Heart right ventricle (tissue), 16 donors: ENCODE results near the gene ARRB1. TPM values are rescaled to one million over a fixed set of nuclear protein-coding genes. Genes with fewer than 3 reads are reported as not detected.
A peak's percentile ranks its signal among the peaks of the same experiment; 100 is the strongest.

Source experiments
- ATAC-seq, 8 donors: fragments of 200-7000 bp; cut with Tn5 transposase; one replicate each; pipeline ENCODE4 v1.9.1; 2020; ENCODE audit warnings: mild to moderate bottlenecking in 8 of 8, moderate library complexity in 8 of 8, moderate number of reproducible peaks in 1 of 8
- DNase-seq, 2 donors: peaks; one replicate each; pipeline ENCODE4 v3.0.0-alpha.2; 2020
- H3K27ac ChIP-seq, 10 donors: fragments of 200-600 bp; sonication (generic) in 2 of 10; one replicate each; pipeline versions ENCODE4 v1.5.0 to v1.8.0; 2020 to 2022; ENCODE audit warnings: mild to moderate bottlenecking in 3 of 10
- H3K27me3 ChIP-seq, 7 donors: fragments of 200-600 bp; one replicate each; pipeline ENCODE4 v1.8.0; 2021 to 2022; ENCODE audit warnings: mild to moderate bottlenecking in 2 of 7
- H3K36me3 ChIP-seq, 9 donors: fragments of 200-600 bp; sonication (generic) in 1 of 9; one replicate each; pipeline versions ENCODE4 v1.5.0 to v1.8.0; 2020 to 2022; ENCODE audit warnings: mild to moderate bottlenecking in 2 of 9
- H3K4me1 ChIP-seq, 9 donors: fragments of 200-600 bp; sonication (generic) in 1 of 9; one replicate each; pipeline versions ENCODE4 v1.5.0 to v1.8.0; 2020 to 2022; ENCODE audit warnings: mild to moderate bottlenecking in 4 of 9
- H3K4me3 ChIP-seq, 10 donors: fragments of 200-600 bp; sonication (generic) in 2 of 10; one replicate each; pipeline versions ENCODE4 v1.5.0 to v1.8.0; 2020 to 2022; ENCODE audit warnings: mild to moderate bottlenecking in 7 of 10, moderate library complexity in 2 of 10
- H3K9me3 ChIP-seq, 11 donors: fragments of 200-600 bp in 10 of 11; sonication (generic) in 2 of 11; one replicate each; pipeline versions ENCODE4 v1.5.0 to v1.8.0; 2013 to 2022; ENCODE audit warnings: mild to moderate bottlenecking in 2 of 11, control low read depth in 1 of 11, moderate library complexity in 1 of 11
- WGBS, 2 donors: extraction: QIAGEN DNeasy Blood & Tissue Kit; methylation state at CpG; one replicate each; pipeline ENCODE4 v1.1.7; 2013; ENCODE audit warnings: inconsistent platforms in 1 of 2; 5-methylcytosine and 5-hydroxymethylcytosine counted together
- intact Hi-C, 10 donors: fragments of 100-400 bp; cut with DNase I; formaldehyde crosslinking; loops; one replicate each; pipeline versions ENCODE4 v1.11.1 to v1.14.2; 2022
- polyA plus RNA-seq, 2 donors: library from polyadenylated mRNA; stranded (reverse); fragments of 200-250 nt; gene quantifications; one replicate each; pipeline ENCODE4 v1.2.3, GENCODE V29; 2013
- total RNA-seq, 10 donors: library from RNA; stranded (reverse); fragmentation: NEBNext Ultra II Directional in 3 of 10; extraction: Animal tissue kit (Norgen Biotek cat#: 25700) in 3 of 10; gene quantifications; one replicate each; pipeline versions ENCODE4 v1.2.1 to v1.2.4, GENCODE V29; 2021 to 2023
- TF ChIP-seq, protein P1 (sequence below), 9 donors: fragments of 200-600 bp; sonication (generic) in 2 of 9; IDR thresholded peaks; one replicate each; pipeline versions ENCODE4 v1.5.0 to v1.8.0; 2021 to 2022; ENCODE audit warnings: antibody characterized with exemption in 9 of 9, mild to moderate bottlenecking in 5 of 9, moderate library complexity in 1 of 9
- donor health status: Arrhythmogenic right ventricular cardiomyopathy.
- donor health status: ischemic (EF 13 %, LVEDD 7.1; RV severe dilation, severe dysfunction).
- donor health status: healthy with polysubstance abuse.
- donor health status: DM: no; HTN: yes; CAD: no.
- donor health status: DM: no; HTN: no; CAD: no.
- donor health status: ischemic (EF 25% LVEDD 6.9; RV normal size, moderate dysfunction).
- donor health status: ischemic (EF 25% LVEDD 5.7; RV mildly dilated, moderate dysfunction).
- donor health status: healthy.
- donor health status: DM: yes; HTN: yes; CAD: no.
- donor health status: Ischemic cardiomyopathy.
- donor health status: ischemic (EF 35%, LVEDD 5.7; RV mildly dilated, moderate dysfunction).
- donor health status: nonischemic (EF 11% LVEDD 7.7; RV severe dilation, severe dysfunction).
- donor health status: DM: yes; HTN: yes; CAD: no.
- donor health status: PGD.
- donor health status: ischemic (EF 29% LVEDD 5.4; RV normal size, mild dysfunction).
- donor health status: nonischemic (EF 23%, LVEDD 6.1; RV moderate dilation, normal function).

ARRB1 gene
- total and polyA plus RNA-seq, 12 donors = 8.1 to 33.9 (median 19.9) TPM

DNA sequence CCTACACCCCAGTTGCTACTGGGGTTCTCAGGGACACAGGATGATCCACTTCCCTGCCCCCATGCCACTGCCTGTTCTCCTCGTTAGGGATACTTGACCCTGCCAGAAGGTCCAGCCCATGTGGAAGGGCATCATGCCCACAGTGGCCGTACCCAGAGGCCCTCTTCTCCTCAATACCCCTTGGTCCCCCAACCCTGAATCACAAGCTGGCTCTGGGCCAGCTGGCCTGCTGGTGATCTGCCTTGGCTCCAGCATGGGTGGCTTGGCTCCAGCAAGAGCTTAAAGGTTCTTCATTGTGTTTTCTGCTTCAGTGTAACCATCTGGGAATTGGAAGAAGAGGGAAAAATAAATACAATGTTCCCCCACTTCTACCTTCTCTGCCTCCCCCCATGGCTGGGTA is 122.0 kb downstream of the ARRB1 start:
- intact Hi-C loops = no loop called here
- no peak for DNase-seq

DNA sequence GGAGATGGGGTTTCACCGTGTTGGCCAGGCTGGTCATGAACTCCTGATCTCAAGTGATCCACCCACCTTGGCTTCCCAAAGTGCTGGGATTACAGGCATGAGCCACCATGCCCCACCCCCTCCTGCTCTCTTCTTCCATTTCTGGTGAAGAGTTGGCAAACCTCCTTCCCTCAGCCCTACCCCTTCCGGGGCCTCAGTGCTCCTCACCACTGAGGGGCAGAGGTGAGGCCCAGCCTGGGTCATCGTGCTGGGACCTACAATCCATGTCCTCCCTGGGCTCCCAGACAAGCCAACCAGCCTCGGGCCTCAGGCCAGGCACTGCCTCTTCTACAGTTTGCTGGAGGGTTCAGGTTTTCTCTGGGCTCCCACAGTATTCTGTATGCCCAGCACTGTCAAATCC is 125.7 kb downstream of the ARRB1 start:
- Histone ChIP-seq H3K9me3 (no peaks in the 10 kb centered on the region), H3K4me1 (no peaks in the 10 kb centered on the region), H3K27me3 (peaks cover 0 to 11% (median 5%) of the 10 kb centered on the region in 7 donors), H3K27ac (no peak overlapping the region), H3K4me3 (no peak overlapping the region), H3K36me3 (no peaks in the 10 kb centered on the region)
- ATAC-seq (no peak), DNase-seq (no peak)
- intact Hi-C loops = no loop called here
- WGBS, 2 donors = 75 to 78% methylated on average over 4 of the region's 4 CpGs
- TF ChIP-seq, protein P1, sequence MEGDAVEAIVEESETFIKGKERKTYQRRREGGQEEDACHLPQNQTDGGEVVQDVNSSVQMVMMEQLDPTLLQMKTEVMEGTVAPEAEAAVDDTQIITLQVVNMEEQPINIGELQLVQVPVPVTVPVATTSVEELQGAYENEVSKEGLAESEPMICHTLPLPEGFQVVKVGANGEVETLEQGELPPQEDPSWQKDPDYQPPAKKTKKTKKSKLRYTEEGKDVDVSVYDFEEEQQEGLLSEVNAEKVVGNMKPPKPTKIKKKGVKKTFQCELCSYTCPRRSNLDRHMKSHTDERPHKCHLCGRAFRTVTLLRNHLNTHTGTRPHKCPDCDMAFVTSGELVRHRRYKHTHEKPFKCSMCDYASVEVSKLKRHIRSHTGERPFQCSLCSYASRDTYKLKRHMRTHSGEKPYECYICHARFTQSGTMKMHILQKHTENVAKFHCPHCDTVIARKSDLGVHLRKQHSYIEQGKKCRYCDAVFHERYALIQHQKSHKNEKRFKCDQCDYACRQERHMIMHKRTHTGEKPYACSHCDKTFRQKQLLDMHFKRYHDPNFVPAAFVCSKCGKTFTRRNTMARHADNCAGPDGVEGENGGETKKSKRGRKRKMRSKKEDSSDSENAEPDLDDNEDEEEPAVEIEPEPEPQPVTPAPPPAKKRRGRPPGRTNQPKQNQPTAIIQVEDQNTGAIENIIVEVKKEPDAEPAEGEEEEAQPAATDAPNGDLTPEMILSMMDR (IDR thresholded peaks at IDR 0.05) = no peak

More for the DNA sequence above, 122.0 kb downstream of the ARRB1 start:
- H3K9me3 ChIP-seq = no peaks in the 10 kb centered on the region
- no peaks in the 10 kb centered on the region for H3K4me1 ChIP-seq
- H3K27me3 ChIP-seq = peaks cover 0 to 11% (median 5%) of the 10 kb centered on the region in 7 donors
- no peak for ATAC-seq
- no peak overlapping the region for H3K27ac ChIP-seq
- WGBS, 2 donors = 73 to 79% methylated on average over 2 of the region's 2 CpGs
- no peaks in the 10 kb centered on the region for H3K36me3 ChIP-seq
- TF ChIP-seq, protein P1 (IDR thresholded peaks at IDR 0.05) = no peak
- no peak overlapping the region for H3K4me3 ChIP-seq

DNA sequence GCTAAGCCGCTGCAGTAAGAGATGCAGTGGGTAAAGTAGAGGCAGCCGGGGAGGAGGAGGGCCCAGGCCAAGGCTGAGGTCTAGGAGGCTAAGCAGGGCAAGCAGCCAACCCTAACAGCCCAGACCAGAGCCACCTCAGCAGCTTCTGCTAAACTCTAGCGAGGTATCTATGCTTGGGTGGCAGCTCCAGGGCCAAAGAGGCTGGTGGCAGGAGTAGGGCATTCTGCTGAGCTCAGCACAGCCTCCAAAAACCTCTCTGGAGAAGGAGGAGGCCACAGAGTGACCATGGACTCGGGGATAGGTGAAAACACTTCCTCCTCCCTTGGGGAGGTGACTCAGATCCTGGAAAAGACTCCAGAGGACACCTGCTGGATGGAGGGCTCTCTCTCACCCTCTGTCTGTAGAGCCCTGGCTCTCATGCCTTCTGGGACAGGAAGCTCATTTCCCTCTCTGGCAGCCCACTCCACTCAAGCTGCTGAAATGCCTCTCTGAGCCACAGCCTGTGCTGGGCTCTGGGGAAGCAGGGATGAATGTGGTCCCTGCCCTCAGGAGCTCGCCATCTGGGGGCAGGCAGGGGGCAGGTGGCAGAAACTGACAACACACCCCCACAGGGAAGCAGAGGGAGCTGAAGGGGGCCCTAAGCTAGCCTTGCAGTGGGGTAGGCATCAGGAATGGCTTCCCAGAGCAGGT is 127.4 kb downstream of the ARRB1 start:
- intact Hi-C loops = no loop called here
- Histone ChIP-seq H3K27ac (no peak overlapping the region), H3K4me3 (no peak overlapping the region), H3K27me3 (no peaks in the 10 kb centered on the region), H3K9me3 (no peaks in the 10 kb centered on the region), H3K36me3 (no peaks in the 10 kb centered on the region), H3K4me1 (no peaks in the 10 kb centered on the region)
- TF ChIP-seq, protein P1 (IDR thresholded peaks at IDR 0.05) = no peak
- ATAC-seq (peak in 1 of 8 donors; percentile 41), DNase-seq (no peak)
- 40 to 44% methylated on average over 5 of the region's 5 CpGs for WGBS, 2 donors

DNA sequence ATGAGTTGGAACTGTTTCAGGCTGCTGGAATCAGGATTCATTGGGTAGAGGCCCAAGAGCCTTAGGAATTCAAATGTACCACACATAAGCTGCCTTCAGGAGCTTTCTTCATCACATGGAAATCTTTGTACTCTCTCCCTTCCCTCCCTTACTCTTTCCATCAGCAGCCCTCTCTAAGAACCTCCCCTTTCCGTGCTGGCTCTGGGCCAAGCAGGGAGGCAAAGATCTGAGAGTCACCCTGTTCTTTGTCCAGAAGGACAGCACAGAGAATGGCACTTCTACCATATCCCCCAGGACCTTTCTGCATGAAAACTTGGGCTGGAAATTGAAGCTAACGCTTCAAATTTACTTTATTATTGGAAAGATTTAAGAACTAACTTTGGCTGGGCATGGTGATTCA is 131.6 kb downstream of the ARRB1 start:
- WGBS, 2 donors = 51 to 53% methylated on average over 2 of the region's 2 CpGs
- Histone ChIP-seq H3K4me3 (no peak overlapping the region), H3K27me3 (peaks cover 0 to 16% (median 4%) of the 10 kb centered on the region in 7 donors), H3K9me3 (no peaks in the 10 kb centered on the region), H3K4me1 (no peaks in the 10 kb centered on the region), H3K27ac (no peak overlapping the region), H3K36me3 (no peaks in the 10 kb centered on the region)
- intact Hi-C loops = no loop called here
- ATAC-seq (no peak), DNase-seq (no peak)
- TF ChIP-seq, protein P1 (IDR thresholded peaks at IDR 0.05) = no peak
